ENCODE results near the gene BBIP1. TPM values are rescaled to one million over a fixed set of nuclear protein-coding genes. Genes with fewer than 3 reads are reported as not detected.

The BBIP1 gene
- total and polyA plus RNA-seq, 10 of the 15 experiments (the other 5 are each of a cell fraction or from before 2014, with no cell fraction given), result 13.8 to 40.8 (median 31.3) TPM

GRCh38 chr10:110919349-110919931, 460 bp upstream of the BBIP1 start, which contains the start of gene SHOC2:
SHOC2 (plus strand) TSS chr10:110919604; CDS start chr10:110964359, 44,755 bp downstream.
- Histone ChIP-seq H3K79me2 (ENCODE audit: control insufficient read depth, insufficient read depth, low read length) (peaks cover 56% of the 10 kb centered on the region), H3K27me3 (replicated peaks in 1 of 2; ENCODE audit: control insufficient read depth in 2 of 2, insufficient read depth in 2 of 2, low read length in 1 of 2) (no peaks in the 10 kb centered on the region), H3K4me1 (ENCODE audit: control insufficient read depth, insufficient read depth, low read length) (peaks cover 12% of the 10 kb centered on the region; the same call in 1 of the 2 replicates), H3K9ac (ENCODE audit: control insufficient read depth, insufficient read depth, low read length) (peak within 1 kb of the TSS; percentile 84), H2AFZ (ENCODE audit: control insufficient read depth, low read depth, low read length) (peak within 1 kb of the TSS; percentile 78), H3K4me3 (peak within 1 kb of the TSS; percentile 71), H3K36me3 (ENCODE audit: control insufficient read depth in 2 of 2, insufficient read depth in 2 of 2, low read length in 1 of 2) (0 out of 4 replicates have a peak, but pooled peaks cover 0 to 2% of the 10 kb centered on the region in 2 experiments), H3K27ac (ENCODE audit: control insufficient read depth, insufficient read depth) (peak within 1 kb of the TSS; percentile 96), H3K4me2 (ENCODE audit: control insufficient read depth, insufficient read depth) (peak within 1 kb of the TSS; percentile 56), H4K20me1 (ENCODE audit: control insufficient read depth, insufficient read depth) (no peaks in the 10 kb centered on the region), H3K9me3 (replicated peaks; ENCODE audit: control insufficient read depth, insufficient read depth, low read length) (no peaks in the 10 kb centered on the region)
- CTCF ChIA-PET, result interaction anchor here (0.6 to 4.1 kb wide), 8 partner anchors 23 to 304 kb away, joined by 3 to 27 read pairs (median 4); no protein-coding TSS in a partner anchor
- intact Hi-C loops (cut with micrococcal nuclease; ENCODE audit: unreplicated experiment), result loop anchor here (1.0 to 2.0 kb wide), 3 partner anchors 41 to 145 kb away; no protein-coding TSS in a partner anchor
- WGBS (ENCODE audit: insufficient coverage, insufficient replicate concordance, low lambda C conversion rate, missing lambda C conversion rate), result 1% methylated on average over 29 of the region's 61 CpGs
- peak; percentile 20 for ATAC-seq
- in situ Hi-C loops (cut with MboI), result no loop called here
- DNase-seq (ENCODE audit: low read depth, low spot score), result no peak
- POLR2A ChIA-PET, result interaction anchor here (0.6 to 3.3 kb wide), 18 partner anchors 8 to 843 kb away, joined by 3 to 19 read pairs (median 6); no protein-coding TSS in a partner anchor
- RAD21 ChIA-PET (ENCODE audit: unreplicated experiment), result interaction anchor here (0.8 to 4.5 kb wide), 33 partner anchors 8 to 614 kb away, joined by 3 to 33 read pairs (median 6); partner anchors contain the start of genes PDCD4 and SMNDC1
- no peak for FAIRE-seq
- no TSS peak for BruUV-seq (replicated peaks)
- SMC1A ChIA-PET (ENCODE audit: uncharacterized antibody, unreplicated experiment), result interaction anchor here (1.0 to 6.4 kb wide), 18 partner anchors 10 to 614 kb away, joined by 3 to 48 read pairs (median 7); partner anchors contain the start of gene PDCD4
- TF ChIP-seq POLR2A (IDR thresholded peaks at IDR 0.05; ENCODE audit: low read depth, low read length), result peak; percentile 88
- no peak for TF ChIP-seq MLLT1 (IDR thresholded peaks at IDR 0.05)
- TF ChIP-seq STAT1 (conservative IDR thresholded peaks at IDR 0.05), result no peak
- no peak for TF ChIP-seq POU2F2 (IDR thresholded peaks at IDR 0.05; ENCODE audit: borderline replicate concordance, low read depth, low read length)
- no peak for TF ChIP-seq TCF3 (IDR thresholded peaks at IDR 0.05; ENCODE audit: borderline replicate concordance, insufficient read depth, low read depth, low read length)
- TF ChIP-seq FOXK2 (IDR thresholded peaks at IDR 0.05), result no peak
- TF ChIP-seq PAX8 (IDR thresholded peaks at IDR 0.05), result no peak
- no peak for TF ChIP-seq NFYA (IDR thresholded peaks at IDR 0.05; ENCODE audit: borderline replicate concordance, low read depth, low read length)
- TF ChIP-seq TAF1 (IDR thresholded peaks at IDR 0.05; ENCODE audit: borderline replicate concordance, low read depth, low read length), result peak; percentile 69
- TF ChIP-seq REST (IDR thresholded peaks at IDR 0.05; ENCODE audit: low read depth, low read length), result no peak
- TF ChIP-seq EED (IDR thresholded peaks at IDR 0.05; ENCODE audit: low read depth), result no peak
- no peak for TF ChIP-seq SIN3A (IDR thresholded peaks at IDR 0.05; ENCODE audit: low read depth, low read length)
- TF ChIP-seq BCL11A (IDR thresholded peaks at IDR 0.05; ENCODE audit: low read depth, low read length), result no peak
- TF ChIP-seq HDAC6 (IDR thresholded peaks at IDR 0.05; ENCODE audit: unreplicated experiment), result no peak
- 0 out of 2 replicates have a peak, but pooled peaks have one; percentile 11 for TF ChIP-seq SMC3 (IDR thresholded peaks at IDR 0.05; ENCODE audit: borderline replicate concordance, low read length)
- TF ChIP-seq IRF3 (IDR thresholded peaks at IDR 0.05), result 0 out of 2 replicates have a peak, but pooled peaks have one; percentile 25
- no peak for TF ChIP-seq CBFB (IDR thresholded peaks at IDR 0.05; ENCODE audit: low read depth)
- TF ChIP-seq CHD2 (IDR thresholded peaks at IDR 0.05; ENCODE audit: borderline replicate concordance, low read depth, low read length), result no peak
- TF ChIP-seq YBX1 (IDR thresholded peaks at IDR 0.05), result no peak

All from GM12878 (cell line).